GM12892 (cell line): Measurements from ENCODE around the gene IL1RAPL1.

Experiments used
- POLR2A ChIP-seq: IDR thresholded peaks from 2 replicates; pipeline ENCODE4 v1.6.1; 2011; ENCODE audit warnings: low read depth, low read length, control low read depth
- POLR2AphosphoS5 ChIP-seq: IDR thresholded peaks from 2 replicates; pipeline ENCODE4 v1.6.1; 2011; ENCODE audit warnings: low read depth, low read length, control low read depth
- TAF1 ChIP-seq: IDR thresholded peaks from 2 replicates; pipeline ENCODE4 v1.6.1; 2011; ENCODE audit warnings: low read depth, mild to moderate bottlenecking, control low read depth, low read length, borderline replicate concordance

GRCh38 chrX:28706964-28707363 lies 119.7 kb downstream of the IL1RAPL1 start:
- TF ChIP-seq POLR2A, result no peak
- TF ChIP-seq POLR2AphosphoS5, result no peak
- TF ChIP-seq TAF1, result no peak
